Measurements from ENCODE around the gene GPR107.
A peak's percentile ranks its signal among the peaks of the same experiment; 100 is the strongest.

Gene GPR107

GRCh38 chr9:130147910-130148309 is 94.2 kb downstream of the GPR107 start:
- no peaks in the 10 kb centered on the region for H3K79me2 ChIP-seq (ENCODE audit: control insufficient read depth, insufficient read depth, low read length, unreplicated experiment)
- no peak overlapping the region for H2AFZ ChIP-seq (ENCODE audit: low read length, unreplicated experiment)
- H3K27ac ChIP-seq (ENCODE audit: low read depth, low read length): no peak overlapping the region
- H3K27me3 ChIP-seq (ENCODE audit: insufficient read depth, low read length): no peaks in the 10 kb centered on the region
- no peaks in the 10 kb centered on the region for H3K36me3 ChIP-seq (ENCODE audit: insufficient read depth, low read length)
- peaks cover 19% of the 10 kb centered on the region for H3K4me1 ChIP-seq (ENCODE audit: control insufficient read depth, insufficient read depth, low read length, unreplicated experiment)
- H3K4me3 ChIP-seq (ENCODE audit: low read depth, low read length): no peak overlapping the region

DNA sequence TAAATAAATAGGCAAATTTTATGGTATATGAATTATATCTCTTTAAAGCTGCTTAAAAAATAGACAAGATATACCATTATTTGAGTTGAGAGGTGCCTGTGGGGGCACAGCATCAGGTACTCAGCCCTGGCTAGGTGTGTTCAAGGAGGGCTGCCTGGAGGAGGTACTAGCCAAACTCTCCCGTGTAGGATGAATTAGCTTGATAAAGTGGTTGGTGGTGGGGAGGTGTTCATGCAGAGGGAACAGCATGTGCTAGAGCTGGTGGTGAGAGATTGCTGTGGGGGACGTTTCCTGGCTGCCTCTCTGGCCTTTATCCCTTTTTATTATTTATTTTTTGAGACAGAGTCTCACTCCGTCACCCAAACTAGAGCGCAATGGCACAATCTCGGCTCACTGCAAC is 95.3 kb downstream of the GPR107 start:
- Histone ChIP-seq H3K27ac (ENCODE audit: low read depth, low read length) (no peak overlapping the region), H3K4me1 (ENCODE audit: control insufficient read depth, insufficient read depth, low read length, unreplicated experiment) (peaks cover 12% of the 10 kb centered on the region), H3K79me2 (ENCODE audit: control insufficient read depth, insufficient read depth, low read length, unreplicated experiment) (no peaks in the 10 kb centered on the region), H2AFZ (ENCODE audit: low read length, unreplicated experiment) (no peak overlapping the region), H3K4me3 (ENCODE audit: low read depth, low read length) (no peak overlapping the region), H3K27me3 (ENCODE audit: insufficient read depth, low read length) (no peaks in the 10 kb centered on the region), H3K36me3 (ENCODE audit: insufficient read depth, low read length) (no peaks in the 10 kb centered on the region)

- Histone ChIP-seq H3K4me3 (ENCODE audit: low read depth, low read length) (no peak overlapping the region), H3K27ac (ENCODE audit: low read depth, low read length) (no peak overlapping the region), H3K36me3 (ENCODE audit: insufficient read depth, low read length) (no peaks in the 10 kb centered on the region), H2AFZ (ENCODE audit: low read length, unreplicated experiment) (no peak overlapping the region), H3K27me3 (ENCODE audit: insufficient read depth, low read length) (no peaks in the 10 kb centered on the region), H3K79me2 (ENCODE audit: control insufficient read depth, insufficient read depth, low read length, unreplicated experiment) (no peaks in the 10 kb centered on the region), H3K4me1 (ENCODE audit: control insufficient read depth, insufficient read depth, low read length, unreplicated experiment) (peaks cover 7% of the 10 kb centered on the region)
These were observed 96.1 kb downstream of the GPR107 start for GRCh38 chr9:130149654-130150286.

- Histone ChIP-seq H3K27me3 (ENCODE audit: insufficient read depth, low read length) (no peaks in the 10 kb centered on the region), H3K4me1 (ENCODE audit: control insufficient read depth, insufficient read depth, low read length, unreplicated experiment) (peaks cover 7% of the 10 kb centered on the region), H3K36me3 (ENCODE audit: insufficient read depth, low read length) (no peaks in the 10 kb centered on the region), H3K27ac (ENCODE audit: low read depth, low read length) (0 out of 2 replicates have a peak overlapping the region, but pooled peaks have one; percentile 26), H3K4me3 (ENCODE audit: low read depth, low read length) (no peak overlapping the region), H2AFZ (ENCODE audit: low read length, unreplicated experiment) (peak overlapping the region; percentile 75), H3K79me2 (ENCODE audit: control insufficient read depth, insufficient read depth, low read length, unreplicated experiment) (no peaks in the 10 kb centered on the region)
These were observed 97.2 kb downstream of the GPR107 start for GRCh38 chr9:130150779-130151382.

DNA sequence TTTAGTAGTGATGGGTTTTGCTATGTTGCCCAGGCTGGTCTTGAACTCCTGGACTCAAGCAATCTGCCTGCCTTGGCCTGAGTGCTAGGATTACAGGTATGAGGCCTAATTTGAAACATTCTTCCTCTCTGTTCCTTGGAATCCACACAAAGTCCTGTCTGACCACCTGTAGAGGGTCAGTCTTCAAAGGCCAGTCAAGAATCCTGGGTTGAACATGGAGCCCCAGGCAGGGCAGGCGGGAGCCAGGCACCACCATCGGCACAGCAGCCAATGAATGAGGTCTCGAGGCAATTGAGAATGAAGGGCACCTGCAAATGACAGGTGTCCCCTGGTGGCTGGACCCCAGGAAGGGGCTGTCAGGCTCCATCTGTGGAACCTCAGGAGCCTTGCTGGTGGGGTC is 101.1 kb downstream of the GPR107 start:
- H3K36me3 ChIP-seq (ENCODE audit: insufficient read depth, low read length): no peaks in the 10 kb centered on the region
- no peak overlapping the region for H2AFZ ChIP-seq (ENCODE audit: low read length, unreplicated experiment)
- H3K27ac ChIP-seq (ENCODE audit: low read depth, low read length): no peak overlapping the region
- H3K4me3 ChIP-seq (ENCODE audit: low read depth, low read length): no peak overlapping the region
- no peaks in the 10 kb centered on the region for H3K79me2 ChIP-seq (ENCODE audit: control insufficient read depth, insufficient read depth, low read length, unreplicated experiment)
- peaks cover 7% of the 10 kb centered on the region for H3K4me1 ChIP-seq (ENCODE audit: control insufficient read depth, insufficient read depth, low read length, unreplicated experiment)
- H3K27me3 ChIP-seq (ENCODE audit: insufficient read depth, low read length): no peaks in the 10 kb centered on the region

- Histone ChIP-seq H3K27me3 (ENCODE audit: insufficient read depth, low read length) (no peaks in the 10 kb centered on the region), H3K4me3 (ENCODE audit: low read depth, low read length) (no peak overlapping the region), H3K4me1 (ENCODE audit: control insufficient read depth, insufficient read depth, low read length, unreplicated experiment) (peaks cover 5% of the 10 kb centered on the region), H3K79me2 (ENCODE audit: control insufficient read depth, insufficient read depth, low read length, unreplicated experiment) (no peaks in the 10 kb centered on the region), H3K27ac (ENCODE audit: low read depth, low read length) (no peak overlapping the region), H2AFZ (ENCODE audit: low read length, unreplicated experiment) (no peak overlapping the region), H3K36me3 (ENCODE audit: insufficient read depth, low read length) (no peaks in the 10 kb centered on the region)
These were observed 101.9 kb downstream of the GPR107 start for GRCh38 chr9:130155647-130156046.

DNA sequence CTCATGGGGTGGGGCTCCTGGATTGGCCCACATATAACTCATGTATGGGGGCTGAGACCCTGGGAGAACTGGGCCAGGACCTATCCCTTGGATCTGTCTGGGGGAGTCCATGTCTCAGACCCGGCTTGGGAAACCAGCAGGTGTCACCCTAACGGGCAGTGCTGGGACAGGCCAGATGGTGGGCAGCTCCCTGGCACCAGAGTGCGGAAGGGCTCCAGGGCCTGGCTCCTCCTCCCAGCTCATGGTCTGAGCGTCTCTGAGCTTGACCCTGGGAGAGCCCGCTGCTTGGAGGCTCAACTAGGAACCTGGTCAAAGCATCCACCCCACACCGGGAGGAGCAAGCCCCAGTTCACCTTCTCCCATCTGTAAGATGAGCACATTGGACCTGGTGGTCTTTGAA is 103.0 kb downstream of the GPR107 start:
- Histone ChIP-seq H2AFZ (ENCODE audit: low read length, unreplicated experiment) (no peak overlapping the region), H3K79me2 (ENCODE audit: control insufficient read depth, insufficient read depth, low read length, unreplicated experiment) (no peaks in the 10 kb centered on the region), H3K36me3 (ENCODE audit: insufficient read depth, low read length) (no peaks in the 10 kb centered on the region), H3K27me3 (ENCODE audit: insufficient read depth, low read length) (no peaks in the 10 kb centered on the region), H3K4me1 (ENCODE audit: control insufficient read depth, insufficient read depth, low read length, unreplicated experiment) (no peaks in the 10 kb centered on the region), H3K27ac (ENCODE audit: low read depth, low read length) (no peak overlapping the region), H3K4me3 (ENCODE audit: low read depth, low read length) (no peak overlapping the region)

DNA sequence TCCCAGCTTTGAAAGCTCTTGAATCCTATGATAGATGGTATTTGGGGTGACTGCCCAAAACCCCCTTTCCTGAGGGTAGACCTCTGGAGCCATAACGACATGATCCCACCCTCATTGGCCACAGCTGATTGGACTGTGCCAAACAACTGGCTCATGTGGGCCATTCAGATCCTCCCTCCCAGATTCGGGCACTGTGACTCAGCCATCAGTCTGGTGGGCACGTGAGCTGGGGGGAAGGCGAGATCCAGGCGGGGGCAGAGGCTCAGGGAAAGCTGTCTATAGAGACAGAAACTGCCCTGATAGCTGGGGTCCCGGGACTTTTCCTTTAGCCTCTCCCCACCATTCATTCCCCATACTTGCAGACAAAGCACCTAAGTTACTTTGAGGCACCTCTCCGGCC is 103.4 kb downstream of the GPR107 start:
- Histone ChIP-seq H3K27ac (ENCODE audit: low read depth, low read length) (no peak overlapping the region), H2AFZ (ENCODE audit: low read length, unreplicated experiment) (no peak overlapping the region), H3K4me1 (ENCODE audit: control insufficient read depth, insufficient read depth, low read length, unreplicated experiment) (no peaks in the 10 kb centered on the region), H3K27me3 (ENCODE audit: insufficient read depth, low read length) (no peaks in the 10 kb centered on the region), H3K36me3 (ENCODE audit: insufficient read depth, low read length) (no peaks in the 10 kb centered on the region), H3K79me2 (ENCODE audit: control insufficient read depth, insufficient read depth, low read length, unreplicated experiment) (no peaks in the 10 kb centered on the region), H3K4me3 (ENCODE audit: low read depth, low read length) (no peak overlapping the region)

DNA sequence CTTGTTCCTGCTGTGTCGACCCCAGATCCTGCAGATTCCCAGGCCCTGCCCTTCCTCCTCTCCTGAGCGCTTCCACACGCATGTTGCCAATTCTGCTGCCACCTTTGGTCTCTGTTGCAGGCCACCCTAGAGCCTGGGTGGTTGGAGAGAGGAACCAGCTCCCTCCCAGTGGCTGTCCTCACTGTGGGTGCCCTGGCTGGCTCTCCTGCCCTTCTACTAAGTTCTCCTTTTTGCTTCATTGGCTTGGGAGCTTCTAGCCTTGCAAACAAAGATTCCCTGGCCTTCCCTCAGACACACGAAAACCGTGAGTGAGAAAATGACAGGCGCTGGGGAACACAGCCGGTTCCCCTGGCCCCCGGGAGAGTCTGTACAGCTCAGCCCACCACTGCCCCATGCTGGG is 104.3 kb downstream of the GPR107 start:
- H3K4me1 ChIP-seq (ENCODE audit: control insufficient read depth, insufficient read depth, low read length, unreplicated experiment): no peaks in the 10 kb centered on the region
- no peaks in the 10 kb centered on the region for H3K79me2 ChIP-seq (ENCODE audit: control insufficient read depth, insufficient read depth, low read length, unreplicated experiment)
- no peak overlapping the region for H2AFZ ChIP-seq (ENCODE audit: low read length, unreplicated experiment)
- no peak overlapping the region for H3K27ac ChIP-seq (ENCODE audit: low read depth, low read length)
- no peaks in the 10 kb centered on the region for H3K27me3 ChIP-seq (ENCODE audit: insufficient read depth, low read length)
- no peak overlapping the region for H3K4me3 ChIP-seq (ENCODE audit: low read depth, low read length)
- no peaks in the 10 kb centered on the region for H3K36me3 ChIP-seq (ENCODE audit: insufficient read depth, low read length)

- H3K4me1 ChIP-seq (ENCODE audit: control insufficient read depth, insufficient read depth, low read length, unreplicated experiment): no peaks in the 10 kb centered on the region
- H2AFZ ChIP-seq (ENCODE audit: low read length, unreplicated experiment): no peak overlapping the region
- H3K27ac ChIP-seq (ENCODE audit: low read depth, low read length): no peak overlapping the region
These were observed 105.4 kb downstream of the GPR107 start for GRCh38 chr9:130159057-130159456.

GRCh38 chr9:130159915-130160670 is 106.4 kb downstream of the GPR107 start:
- Histone ChIP-seq H2AFZ (ENCODE audit: low read length, unreplicated experiment) (no peak overlapping the region), H3K36me3 (ENCODE audit: insufficient read depth, low read length) (no peaks in the 10 kb centered on the region), H3K4me1 (ENCODE audit: control insufficient read depth, insufficient read depth, low read length, unreplicated experiment) (no peaks in the 10 kb centered on the region), H3K79me2 (ENCODE audit: control insufficient read depth, insufficient read depth, low read length, unreplicated experiment) (no peaks in the 10 kb centered on the region), H3K27me3 (ENCODE audit: insufficient read depth, low read length) (no peaks in the 10 kb centered on the region), H3K27ac (ENCODE audit: low read depth, low read length) (no peak overlapping the region), H3K4me3 (ENCODE audit: low read depth, low read length) (no peak overlapping the region)

More at GRCh38 chr9:130159057-130159456, 105.4 kb downstream of the GPR107 start:
- Histone ChIP-seq H3K36me3 (ENCODE audit: insufficient read depth, low read length) (no peaks in the 10 kb centered on the region), H3K4me3 (ENCODE audit: low read depth, low read length) (no peak overlapping the region), H3K27me3 (ENCODE audit: insufficient read depth, low read length) (no peaks in the 10 kb centered on the region), H3K79me2 (ENCODE audit: control insufficient read depth, insufficient read depth, low read length, unreplicated experiment) (no peaks in the 10 kb centered on the region)
